SU-DHL-6 (cell line): ENCODE results near the gene TBC1D5.
"Not testable (repeated sequence)": the region's sequence is repeated elsewhere in the genome, so short reads cannot be mapped to it uniquely, and the experiment has no call there.

Experiments
- CTCF ChIP-seq: fragments of 200-600 bp; sonication (generic); IDR thresholded peaks from one replicate; pipeline ENCODE4 v1.5.1; 2017; ENCODE audit warnings: antibody characterized with exemption, mild to moderate bottlenecking, low read length, moderate library complexity; ENCODE audit not compliant: insufficient read depth, poor library complexity, severe bottlenecking
- EZH2phosphoT487 ChIP-seq: fragments of 200-600 bp; sonication (generic), shearing (Covaris generic); conservative IDR thresholded peaks from 2 replicates; pipeline ENCODE4 v1.6.1; 2018; ENCODE audit warnings: mild to moderate bottlenecking, antibody characterized with exemption, low read length, moderate library complexity, mixed read lengths

GRCh38 chr3:17699815-17700214, 42.6 kb downstream of the TBC1D5 start:
- TF ChIP-seq CTCF, EZH2phosphoT487: not testable (repeated sequence)
